C4-2B (cell line): Measurements from ENCODE around the gene TANC1.

ENCODE experiments used
- ZFX ChIP-seq: fragments of 450-650 bp; IDR thresholded peaks from 2 replicates; pipeline ENCODE4 v1.6.1; 2017
- TF ChIP-seq, protein P1 (sequence below): fragments of 450-650 bp; conservative IDR thresholded peaks from 2 replicates; pipeline ENCODE4 v1.5.1; 2017; ENCODE audit warnings: mild to moderate bottlenecking

DNA sequence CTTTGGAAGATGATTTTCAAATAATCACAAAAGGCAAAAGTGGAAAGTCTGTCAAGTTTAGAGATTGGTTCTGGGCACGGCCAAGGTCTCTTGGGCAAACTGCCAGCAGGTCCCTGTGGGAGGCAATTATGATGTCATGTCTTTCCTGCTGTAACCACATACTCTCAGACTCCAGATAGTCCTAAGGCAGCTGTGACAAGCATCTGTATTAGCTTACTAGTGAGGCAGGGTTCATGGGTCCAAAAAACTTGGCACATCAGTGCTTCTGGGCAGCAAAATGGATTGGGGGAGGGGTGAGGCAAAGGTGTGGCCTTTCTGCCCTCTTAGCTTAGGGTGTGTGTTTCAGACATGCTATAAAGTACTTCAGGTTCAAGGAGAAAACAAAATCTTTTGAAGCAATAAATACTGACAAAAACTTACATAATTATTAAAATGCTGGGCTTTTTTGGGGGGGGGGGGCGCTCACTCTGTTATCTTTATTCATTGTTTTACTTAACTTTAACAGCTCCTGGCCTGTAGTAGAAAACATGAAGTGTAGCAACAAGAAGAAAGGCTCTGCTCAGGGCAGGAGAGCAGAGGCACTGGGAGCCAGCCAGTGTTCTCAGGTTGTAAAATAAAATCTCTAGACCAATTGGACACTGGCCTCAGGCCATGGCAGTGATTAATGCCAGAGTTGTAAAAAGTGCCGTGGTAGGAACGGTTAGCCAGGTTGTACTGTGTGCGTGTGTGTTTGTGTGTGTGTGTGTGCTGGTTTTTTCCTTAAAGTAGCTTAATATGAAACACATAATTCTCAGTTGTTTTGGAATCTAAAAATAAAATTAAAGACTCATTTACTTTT lies 14.3 kb upstream of the TANC1 start:
- TF ChIP-seq, protein P1, sequence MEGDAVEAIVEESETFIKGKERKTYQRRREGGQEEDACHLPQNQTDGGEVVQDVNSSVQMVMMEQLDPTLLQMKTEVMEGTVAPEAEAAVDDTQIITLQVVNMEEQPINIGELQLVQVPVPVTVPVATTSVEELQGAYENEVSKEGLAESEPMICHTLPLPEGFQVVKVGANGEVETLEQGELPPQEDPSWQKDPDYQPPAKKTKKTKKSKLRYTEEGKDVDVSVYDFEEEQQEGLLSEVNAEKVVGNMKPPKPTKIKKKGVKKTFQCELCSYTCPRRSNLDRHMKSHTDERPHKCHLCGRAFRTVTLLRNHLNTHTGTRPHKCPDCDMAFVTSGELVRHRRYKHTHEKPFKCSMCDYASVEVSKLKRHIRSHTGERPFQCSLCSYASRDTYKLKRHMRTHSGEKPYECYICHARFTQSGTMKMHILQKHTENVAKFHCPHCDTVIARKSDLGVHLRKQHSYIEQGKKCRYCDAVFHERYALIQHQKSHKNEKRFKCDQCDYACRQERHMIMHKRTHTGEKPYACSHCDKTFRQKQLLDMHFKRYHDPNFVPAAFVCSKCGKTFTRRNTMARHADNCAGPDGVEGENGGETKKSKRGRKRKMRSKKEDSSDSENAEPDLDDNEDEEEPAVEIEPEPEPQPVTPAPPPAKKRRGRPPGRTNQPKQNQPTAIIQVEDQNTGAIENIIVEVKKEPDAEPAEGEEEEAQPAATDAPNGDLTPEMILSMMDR, result no peak
- TF ChIP-seq ZFX, result no peak
